GM21528 (cell line): Measurements from ENCODE around the gene SLC9A3.
"Not testable (repeated sequence)": the region's sequence is repeated elsewhere in the genome, so short reads cannot be mapped to it uniquely, and the experiment has no call there.

ENCODE experiments used
- ATAC-seq: cut with Tn5 transposase; IDR thresholded peaks from one replicate; pipeline ENCODE4 v1.9.1; 2021; ENCODE audit warnings: mild to moderate bottlenecking, moderate library complexity; ENCODE audit not compliant: unreplicated experiment, low FRiP score

The SLC9A3 gene

DNA sequence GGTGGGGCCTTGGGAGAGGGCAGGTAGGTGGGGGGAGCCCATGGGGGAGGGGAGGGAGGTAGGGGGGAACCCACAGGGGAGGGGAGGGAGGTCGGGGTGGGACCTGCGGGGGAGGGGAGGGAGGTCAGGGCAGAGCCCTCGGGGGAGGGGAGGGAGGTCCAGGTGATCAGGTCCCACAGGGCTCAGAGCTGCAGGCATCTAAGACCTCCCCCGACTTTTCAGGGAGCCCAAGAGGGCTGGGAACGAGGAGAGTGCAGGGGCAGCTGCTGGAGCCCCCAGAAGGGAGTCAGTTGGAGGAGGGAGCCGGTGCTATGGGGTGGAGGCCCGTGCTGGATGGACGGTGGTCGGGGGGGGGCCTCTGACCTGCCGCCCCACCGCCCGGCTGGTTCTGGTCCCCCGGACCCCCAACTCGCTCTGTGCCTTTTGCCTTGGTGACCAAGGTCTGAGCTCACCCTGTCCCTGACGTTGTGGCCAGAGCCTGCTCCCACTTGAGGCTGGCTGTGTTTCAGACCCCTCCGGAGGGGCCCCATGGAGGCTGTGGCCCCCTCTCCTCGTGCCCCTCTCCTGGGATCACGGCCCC lies 31.8 kb downstream of the SLC9A3 start:
- no peak for ATAC-seq

DNA sequence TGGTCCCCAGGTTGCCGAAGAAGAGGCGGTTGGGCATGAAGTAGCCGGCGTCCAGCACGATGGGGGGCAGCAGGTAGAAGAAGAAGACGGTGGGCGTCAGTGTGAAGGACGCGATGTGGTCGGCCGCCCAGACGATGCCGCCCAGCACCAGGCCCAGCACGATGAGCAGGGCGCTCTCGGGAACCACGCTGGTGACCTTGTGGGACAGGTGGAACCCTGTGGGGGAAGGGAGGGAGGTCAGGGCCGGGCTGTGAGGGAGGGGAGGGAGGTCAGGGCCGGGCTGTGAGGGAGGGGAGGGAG lies 32.4 kb downstream of the SLC9A3 start:
- no peak for ATAC-seq

DNA sequence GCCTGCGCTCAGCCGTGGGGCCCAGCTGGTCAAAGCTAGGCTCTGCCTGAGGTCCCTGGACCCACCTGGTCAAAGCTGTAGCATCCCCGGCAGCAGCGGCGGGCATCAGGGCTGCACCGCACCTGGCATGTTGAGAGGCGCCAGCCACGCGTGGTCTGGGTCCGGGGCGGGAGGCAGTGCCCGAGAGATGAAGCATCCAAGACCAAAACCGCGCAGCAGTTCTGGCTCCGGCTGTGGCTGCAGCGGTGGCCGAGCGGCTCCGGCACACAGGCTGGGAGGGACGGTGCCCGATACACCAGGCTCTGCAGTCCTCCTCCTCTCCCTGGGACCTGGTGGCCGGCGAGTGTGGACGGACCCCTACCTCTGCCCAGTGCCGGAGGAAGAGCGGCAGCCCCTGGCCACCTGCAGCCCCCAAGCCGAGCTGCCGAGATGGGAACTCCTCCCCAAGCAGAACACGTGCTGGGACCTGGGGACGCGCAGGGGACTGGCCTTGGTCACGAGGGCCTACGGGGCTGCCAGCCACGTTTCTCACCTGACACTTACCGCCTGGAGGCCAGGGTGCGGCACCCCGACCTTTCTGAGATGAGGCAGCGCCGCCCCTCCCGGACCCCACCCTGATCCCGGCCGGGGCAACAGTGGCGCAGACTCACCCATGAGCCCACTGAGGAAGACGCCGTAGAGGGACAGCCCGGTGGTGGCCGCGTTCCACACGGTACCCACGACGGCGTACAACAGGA lies 33.0 kb downstream of the SLC9A3 start:
- no peak for ATAC-seq

DNA sequence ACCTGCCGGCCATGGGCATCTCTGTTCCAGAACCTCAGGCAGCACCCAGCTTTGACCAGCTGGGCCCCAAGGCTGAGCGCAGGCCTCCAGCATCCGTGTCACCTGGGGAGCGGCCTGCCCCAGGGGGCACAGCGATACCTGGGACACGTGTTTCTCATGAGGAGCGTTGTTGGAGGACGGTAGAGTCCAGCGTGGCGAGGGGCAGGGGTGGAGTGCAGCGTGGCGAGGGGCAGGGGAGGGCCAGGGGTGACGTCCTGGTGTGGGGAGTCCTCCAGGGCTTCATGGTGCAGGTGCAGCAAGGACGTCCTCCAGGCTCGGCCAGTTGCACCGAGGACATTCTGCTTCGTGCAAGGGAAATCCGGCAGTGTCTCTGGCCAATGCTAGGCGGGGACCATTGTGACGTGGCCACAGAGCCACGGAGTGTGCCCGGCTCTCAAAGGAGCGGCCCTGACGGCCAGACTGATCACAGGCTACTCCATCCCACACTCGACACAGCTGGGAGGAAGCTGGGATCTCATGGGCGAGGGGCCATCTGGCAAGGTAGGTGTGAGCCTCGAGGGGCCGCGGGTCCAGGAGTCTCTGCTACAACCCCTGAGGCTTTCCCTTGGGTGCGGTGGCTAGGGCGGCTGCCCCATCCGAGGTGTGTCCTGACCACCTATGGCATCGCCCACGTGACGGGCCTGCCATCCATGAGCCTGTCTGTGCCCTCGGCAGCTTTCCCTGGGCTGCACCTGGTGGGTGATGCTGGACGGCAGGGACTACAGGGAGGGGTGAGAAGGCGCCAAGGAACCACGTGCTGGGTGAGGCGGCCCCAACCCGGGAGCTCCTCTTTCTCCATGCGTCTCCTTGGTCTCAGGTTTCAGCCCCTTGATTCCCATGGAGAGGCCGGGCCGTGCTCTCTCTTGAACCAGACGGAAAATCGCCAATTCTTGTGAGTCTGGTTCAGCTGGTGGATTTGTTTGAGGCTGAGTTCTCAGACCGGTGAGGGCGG lies 33.8 kb downstream of the SLC9A3 start:
- no peak for ATAC-seq

DNA sequence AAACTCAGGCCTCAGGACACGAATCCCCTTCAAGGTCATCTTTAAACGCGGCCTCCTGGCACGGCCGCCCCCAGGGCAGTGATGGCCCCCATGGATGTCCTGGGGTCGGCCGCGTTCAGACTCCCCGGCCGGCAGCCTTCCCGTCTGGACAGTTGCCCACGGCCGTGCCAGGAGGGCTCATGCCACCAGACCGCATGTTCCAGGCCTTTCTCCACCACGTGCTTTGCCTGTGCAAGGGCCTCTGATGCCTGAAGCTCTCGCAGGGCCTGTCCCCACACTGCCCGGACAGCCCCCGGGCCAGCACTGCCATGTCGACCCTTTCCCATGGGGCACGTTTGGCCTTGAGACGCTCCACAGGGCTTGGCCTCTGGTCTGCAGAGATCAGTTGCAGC lies 34.6 kb downstream of the SLC9A3 start:
- no peak for ATAC-seq

DNA sequence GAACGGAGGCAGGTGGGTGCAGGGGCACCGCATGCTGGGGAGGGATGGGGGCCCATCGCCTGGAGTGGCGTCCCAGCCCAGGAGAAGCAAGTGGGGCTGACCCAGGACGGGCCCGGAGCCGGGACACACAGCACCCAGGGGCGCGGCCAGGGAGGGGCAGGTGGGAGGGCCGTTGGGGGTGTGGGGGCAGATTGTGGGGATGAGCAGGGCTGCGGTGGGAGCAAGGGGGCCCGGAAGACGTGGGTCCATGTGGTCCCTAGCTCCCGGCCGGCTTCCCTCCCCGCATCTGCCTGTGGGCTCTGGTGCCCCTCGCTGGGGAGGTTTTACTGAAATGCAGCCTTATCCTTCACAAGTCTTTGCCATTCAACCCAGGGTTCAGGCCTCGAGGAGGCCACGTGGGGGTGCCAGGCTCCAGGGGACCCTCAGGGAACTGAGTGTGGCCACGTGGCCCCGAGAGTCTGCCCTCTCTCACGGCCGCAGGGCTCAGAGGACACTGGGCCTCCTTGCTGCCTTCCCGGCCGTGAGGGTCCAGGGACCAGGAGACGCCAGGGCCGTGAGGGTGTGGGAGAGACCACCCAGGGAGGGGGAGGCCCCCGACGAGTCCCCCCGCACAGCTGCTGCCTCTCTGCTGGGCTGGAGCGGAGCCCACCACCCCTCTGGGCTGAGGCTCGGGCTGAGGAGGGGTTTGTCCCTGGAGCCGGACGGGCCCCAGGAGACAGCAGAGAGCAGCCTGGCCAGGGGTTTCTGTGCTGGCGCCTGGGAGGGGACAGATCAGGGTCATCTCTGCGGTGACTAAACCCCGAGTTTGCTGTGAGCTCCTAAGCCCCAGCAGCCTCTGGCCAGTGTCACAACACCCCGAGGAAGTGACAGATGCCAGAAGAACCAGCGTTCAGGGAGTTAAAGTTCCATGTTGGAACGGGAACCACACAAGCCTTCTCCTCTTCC lies 35.2 kb downstream of the SLC9A3 start:
- no peak for ATAC-seq

DNA sequence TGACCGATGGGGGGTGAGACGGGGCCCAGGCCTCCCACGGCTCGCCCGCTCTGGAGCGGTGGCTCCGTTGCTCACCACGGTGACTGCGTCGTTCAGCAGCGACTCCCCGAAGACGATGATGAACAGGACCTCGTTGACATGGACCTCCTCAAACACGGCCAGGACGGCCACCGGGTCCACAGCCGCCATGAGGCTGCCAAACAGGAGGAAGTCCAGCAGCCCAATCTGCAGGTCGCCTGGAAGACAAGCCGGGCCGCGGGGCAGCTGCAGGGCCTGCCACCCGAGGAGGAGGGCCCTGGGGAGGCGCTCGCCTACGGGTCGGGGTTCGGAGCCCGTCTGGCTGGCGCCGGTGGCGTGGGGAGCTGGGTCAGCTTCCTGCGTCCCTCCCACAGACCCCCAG lies 36.0 kb downstream of the SLC9A3 start:
- ATAC-seq = no peak

DNA sequence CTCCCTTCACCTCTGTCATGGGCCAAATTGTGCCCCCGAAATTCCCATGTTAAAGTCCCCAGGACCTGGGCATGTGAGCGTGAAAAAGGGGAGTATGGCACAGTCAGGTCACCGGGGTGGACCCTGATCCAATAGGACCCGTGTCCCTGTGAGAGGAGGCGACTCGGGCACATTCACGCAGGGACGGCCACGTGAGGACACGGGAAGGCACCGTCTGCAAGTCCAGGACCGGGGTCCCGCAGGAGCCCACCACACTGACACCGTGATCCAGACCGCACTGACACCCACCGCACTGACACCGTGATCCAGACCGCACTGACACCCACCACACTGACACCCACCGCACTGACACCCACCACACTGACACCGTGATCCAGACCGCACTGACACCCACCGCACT lies 37.7 kb downstream of the SLC9A3 start:
- not testable (repeated sequence) for ATAC-seq

DNA sequence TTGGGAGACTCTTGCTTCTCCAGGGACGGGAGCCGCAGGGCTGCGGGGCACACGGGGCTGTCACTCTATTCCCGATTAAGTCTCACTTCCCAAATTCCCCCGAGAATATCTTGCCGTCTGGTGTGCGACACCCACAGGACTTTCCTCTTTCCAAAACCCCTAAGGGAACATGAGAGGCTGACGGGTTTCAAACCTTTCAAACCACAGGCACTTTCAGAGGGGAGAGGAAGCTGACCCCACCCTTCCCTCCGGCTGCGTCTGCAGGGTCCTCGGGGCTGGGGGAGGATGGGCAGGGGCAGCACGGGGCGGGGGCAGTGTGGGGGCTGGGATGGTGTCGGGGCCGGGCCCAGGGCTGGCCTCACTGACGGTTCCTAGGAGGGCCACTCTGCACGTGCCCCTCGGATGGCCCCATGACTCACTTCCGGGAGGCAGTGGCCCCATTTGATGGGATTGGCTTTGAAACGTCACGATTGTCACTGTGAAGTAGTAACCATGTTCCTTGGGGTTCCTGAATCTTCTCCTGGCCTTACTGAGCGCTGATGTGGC lies 38.2 kb downstream of the SLC9A3 start:
- ATAC-seq = no peak

DNA sequence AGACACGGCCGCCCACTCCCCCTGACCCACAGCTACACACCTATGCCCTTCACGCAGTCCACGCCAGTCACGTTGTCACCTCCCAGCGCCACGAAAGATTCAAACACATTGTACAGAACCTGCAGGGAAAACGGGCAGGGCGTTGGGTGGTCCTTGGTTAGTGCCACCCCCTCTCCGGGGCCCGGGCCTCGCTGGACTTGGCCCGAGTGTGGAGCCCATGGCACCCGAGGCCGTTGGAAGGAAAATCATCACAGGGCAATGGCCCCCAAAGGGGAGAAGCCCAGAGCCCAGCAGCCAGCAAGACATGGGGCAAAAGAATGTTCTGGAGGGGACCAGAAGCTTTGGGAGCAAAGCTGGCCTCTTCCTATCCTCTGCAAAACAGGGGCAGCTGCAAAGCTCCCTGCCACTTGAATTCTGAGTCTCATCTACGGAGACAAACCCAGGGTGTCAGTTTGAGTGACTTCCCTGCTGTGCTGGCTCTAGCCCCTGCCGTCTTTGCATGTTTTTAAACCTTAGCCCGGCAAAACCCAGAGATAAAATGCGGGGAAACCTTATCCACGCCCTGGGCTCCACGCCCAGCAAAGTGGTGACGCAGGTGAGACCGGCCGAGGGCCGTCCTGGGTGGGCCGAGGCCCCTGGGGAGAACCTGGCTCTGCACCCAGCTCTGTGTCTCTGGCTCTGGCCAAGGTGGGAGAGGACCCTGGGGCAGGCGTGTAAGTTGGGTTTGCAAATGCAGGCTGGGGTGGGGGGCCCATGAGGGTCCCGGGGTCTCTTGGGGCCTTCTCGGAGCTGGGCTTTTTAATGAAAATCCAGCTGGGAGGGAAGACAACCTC lies 38.9 kb downstream of the SLC9A3 start:
- ATAC-seq = no peak

DNA sequence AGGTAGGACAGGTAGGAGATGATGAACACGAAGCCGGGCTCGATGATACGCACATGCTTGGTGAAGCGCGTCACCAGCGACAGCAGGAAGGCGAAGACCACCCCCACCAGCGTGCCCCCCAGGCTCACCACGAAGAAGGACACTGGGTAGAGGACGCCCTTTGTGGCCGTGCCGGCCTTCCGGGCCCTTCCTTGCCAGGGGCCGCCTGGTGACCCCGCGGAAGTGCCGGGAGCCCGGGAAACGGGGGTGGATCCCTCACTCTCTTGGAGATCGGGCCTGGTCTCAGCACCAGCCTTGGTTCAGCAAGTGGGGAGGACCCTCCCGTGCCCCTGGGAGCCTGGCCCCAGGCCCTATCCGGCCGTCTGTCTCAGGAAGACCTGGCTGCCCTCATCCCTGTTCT lies 39.7 kb downstream of the SLC9A3 start:
- no peak for ATAC-seq

DNA sequence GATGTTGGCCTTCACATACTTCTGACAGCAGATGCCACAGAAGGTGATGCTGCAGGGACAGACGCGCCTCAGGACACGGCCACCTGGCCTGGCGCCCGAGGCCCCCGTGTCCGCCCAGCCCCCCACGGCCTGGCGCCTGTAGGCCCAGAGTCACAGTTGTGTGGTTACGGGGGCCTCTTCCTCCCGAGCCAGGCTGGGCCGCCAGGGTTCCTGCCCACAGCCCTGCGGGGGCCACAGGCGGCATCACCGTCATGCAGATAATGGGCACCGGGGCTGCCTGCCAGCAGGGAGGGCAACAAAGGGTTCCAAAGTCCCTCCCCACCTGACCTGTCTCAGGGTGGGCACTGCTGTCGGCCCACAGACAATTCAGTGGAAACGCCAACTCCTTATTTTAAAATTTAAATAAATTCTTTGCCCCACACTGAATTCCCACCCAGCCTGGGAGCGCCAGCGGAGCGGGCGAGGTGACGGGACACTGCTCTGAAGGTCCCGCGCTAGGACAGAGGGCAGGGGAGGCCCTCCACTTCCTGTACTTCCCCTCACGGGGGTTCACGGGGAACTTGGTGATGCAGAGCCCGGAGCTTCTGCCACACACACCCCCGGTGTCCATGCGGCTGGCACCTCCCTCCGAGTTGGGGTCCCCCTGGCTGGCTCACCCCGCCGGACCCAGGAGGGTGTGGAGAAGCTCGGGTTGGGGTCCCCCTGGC lies 40.7 kb downstream of the SLC9A3 start:
- ATAC-seq = no peak

DNA sequence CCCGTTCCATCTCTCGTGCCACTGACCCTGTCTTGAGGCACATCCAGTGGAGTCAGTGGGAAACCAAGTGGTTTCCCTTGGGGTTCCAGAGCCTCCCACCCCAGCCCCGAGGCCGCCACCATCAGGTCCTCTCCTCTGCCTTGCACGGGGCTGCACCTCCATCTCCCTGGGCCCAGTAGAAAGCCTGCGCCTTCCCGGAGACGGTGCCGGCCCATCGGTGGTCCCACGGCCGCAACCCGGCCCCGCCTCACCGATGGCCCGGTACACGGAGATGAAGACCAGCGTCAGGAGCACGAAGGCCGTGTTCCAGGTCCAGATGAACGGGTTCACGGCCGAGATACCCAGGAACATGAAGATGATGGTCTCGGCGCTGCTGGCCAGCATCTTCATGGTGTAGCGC lies 41.2 kb downstream of the SLC9A3 start:
- no peak for ATAC-seq

DNA sequence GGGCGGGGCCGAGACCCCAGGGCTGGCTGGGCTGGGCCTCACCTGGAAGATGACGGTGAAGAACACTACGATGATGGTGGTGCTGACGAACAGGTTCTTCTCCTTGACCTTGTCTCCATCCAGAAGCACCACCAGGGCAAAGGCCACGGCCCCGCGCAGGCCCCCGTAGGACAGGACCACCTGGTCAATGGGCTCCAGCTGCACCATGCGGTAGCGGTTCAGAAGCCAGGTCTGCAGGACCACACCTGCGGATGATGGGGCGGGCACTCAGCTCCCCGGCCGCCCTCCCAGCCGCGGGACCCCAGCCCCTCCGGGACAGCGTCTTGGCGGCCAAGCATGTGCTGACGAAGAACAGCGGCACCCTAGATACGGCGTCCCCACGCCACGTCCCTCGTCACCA lies 41.7 kb downstream of the SLC9A3 start:
- ATAC-seq = no peak

DNA sequence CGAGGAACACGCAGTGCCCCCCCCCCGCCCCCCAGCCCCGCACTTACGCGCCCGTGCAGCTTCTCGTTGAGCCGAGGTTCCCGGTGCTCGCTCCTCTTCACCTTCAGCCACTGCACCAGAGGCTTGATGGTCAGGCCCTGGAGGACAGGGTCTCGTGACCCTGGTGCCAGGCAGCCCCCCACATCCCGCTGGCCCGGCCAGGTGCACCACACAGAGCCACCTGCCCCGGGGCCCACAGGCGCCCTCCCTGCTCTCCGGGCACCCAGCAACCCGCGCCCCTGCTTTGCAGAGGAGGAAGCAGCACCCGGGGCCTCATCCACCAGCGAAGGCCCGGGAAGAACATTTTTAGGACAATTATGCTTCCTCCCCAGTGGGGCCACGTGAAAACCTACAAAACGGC lies 42.2 kb downstream of the SLC9A3 start:
- ATAC-seq = no peak

DNA sequence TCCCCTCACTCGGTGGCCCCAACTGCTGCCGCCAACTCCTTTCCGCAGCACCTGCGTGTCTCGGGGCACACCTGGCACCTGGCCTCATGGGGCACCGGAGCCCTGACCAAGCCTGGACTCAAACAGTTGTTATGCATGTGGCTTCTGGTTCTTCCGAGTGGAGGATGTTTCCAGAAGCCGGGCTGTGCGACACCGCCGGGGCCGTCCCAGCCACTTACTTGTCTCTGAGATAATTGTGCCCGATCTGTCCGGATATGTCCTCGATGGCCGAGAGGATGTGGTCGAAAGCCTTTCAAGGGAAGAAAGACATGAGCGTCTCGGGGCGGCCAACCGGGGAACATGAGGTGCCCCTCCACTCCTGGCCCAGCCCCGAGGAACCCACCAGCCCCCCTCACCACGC lies 42.9 kb downstream of the SLC9A3 start:
- no peak for ATAC-seq

DNA sequence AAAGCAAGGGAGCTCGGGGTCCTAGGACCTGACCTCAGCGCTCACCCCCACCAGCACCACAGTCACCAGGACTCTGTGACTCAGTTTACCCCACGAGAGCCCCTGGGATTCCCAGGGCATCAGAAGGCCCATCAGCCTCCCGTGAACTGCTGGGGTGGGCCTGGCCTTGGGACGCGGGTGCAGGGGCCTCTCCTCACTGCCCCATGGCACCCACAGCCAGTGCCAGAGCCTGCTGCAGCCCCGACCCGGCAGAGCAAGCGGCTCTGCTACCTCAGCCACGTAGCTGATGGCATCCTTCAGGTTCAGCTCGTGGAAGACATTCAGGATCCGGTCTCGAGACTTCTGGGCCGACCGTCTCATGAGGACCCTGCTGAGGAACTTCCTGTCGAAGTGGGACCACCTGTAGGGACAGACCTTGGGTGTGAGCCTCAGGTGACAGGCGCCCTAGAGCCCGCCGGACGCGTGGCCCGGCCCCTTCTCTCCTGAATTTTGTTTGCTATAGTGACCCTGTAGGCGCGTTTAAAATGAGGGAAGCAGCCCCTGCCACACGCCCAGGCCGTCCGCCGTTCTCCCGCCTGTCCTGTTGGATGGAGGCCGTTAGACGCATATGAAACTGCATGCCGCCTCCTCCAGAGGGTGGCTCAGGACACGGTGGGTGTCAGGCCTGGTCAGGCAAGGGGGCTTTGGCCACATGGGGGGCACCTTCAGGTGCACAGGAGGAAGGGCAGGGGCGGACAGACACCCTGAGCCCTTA lies 44.5 kb downstream of the SLC9A3 start:
- ATAC-seq = no peak

DNA sequence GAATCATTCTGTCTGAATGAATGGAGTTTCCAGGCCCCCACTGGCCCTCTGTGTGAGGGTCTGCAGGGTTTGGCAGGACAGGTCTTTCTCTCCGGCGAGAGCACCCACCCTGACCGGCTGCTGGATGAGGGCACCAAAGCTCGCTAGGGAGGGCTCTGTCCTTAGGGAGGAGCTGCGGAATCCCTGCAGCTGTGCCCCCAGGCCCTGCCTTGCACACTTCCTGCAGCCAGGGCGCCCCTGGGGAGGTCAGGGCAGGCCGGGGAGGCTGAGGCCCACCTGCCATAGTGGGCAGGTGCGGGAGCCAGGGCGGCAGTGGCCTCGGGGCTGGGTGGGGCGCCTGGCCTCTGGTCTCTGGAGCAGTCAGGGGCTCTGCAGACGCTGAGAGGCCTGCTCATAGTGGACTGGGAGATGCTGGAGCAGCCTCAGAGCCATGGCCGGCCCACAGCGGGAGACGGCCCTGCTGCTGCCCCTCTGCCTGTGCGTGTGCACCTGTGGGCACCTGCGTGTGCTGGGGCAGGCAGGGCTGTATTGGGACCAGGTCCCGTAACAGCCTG lies 45.2 kb downstream of the SLC9A3 start:
- ATAC-seq = no peak
